Fibroblast of lung (primary cell): ENCODE results near the gene BIRC3.

ENCODE experiments used
- EZH2 ChIP-seq: IDR thresholded peaks from 2 replicates; pipeline ENCODE4 v1.5.1; 2012; ENCODE audit warnings: low read length, control low read depth, mild to moderate bottlenecking; ENCODE audit errors: missing control alignments
- TF ChIP-seq, protein P1 (sequence below), 2 donors: IDR thresholded peaks in 1 of 2; conservative IDR thresholded peaks in 1 of 2; 1 replicate in 1 of 2; 2 replicates in 1 of 2; pipeline ENCODE4 v1.5.1; 2011 to 2012; ENCODE audit warnings: low read length in 2 of 2, control low read depth in 1 of 2, inconsistent platforms in 1 of 2, low read depth in 1 of 2, mild to moderate bottlenecking in 1 of 2

GRCh38 chr11:102306817-102307726 is 10.2 kb upstream of the BIRC3 start:
- TF ChIP-seq, protein P1, sequence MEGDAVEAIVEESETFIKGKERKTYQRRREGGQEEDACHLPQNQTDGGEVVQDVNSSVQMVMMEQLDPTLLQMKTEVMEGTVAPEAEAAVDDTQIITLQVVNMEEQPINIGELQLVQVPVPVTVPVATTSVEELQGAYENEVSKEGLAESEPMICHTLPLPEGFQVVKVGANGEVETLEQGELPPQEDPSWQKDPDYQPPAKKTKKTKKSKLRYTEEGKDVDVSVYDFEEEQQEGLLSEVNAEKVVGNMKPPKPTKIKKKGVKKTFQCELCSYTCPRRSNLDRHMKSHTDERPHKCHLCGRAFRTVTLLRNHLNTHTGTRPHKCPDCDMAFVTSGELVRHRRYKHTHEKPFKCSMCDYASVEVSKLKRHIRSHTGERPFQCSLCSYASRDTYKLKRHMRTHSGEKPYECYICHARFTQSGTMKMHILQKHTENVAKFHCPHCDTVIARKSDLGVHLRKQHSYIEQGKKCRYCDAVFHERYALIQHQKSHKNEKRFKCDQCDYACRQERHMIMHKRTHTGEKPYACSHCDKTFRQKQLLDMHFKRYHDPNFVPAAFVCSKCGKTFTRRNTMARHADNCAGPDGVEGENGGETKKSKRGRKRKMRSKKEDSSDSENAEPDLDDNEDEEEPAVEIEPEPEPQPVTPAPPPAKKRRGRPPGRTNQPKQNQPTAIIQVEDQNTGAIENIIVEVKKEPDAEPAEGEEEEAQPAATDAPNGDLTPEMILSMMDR (conservative IDR thresholded peaks at IDR 0.05 in 1 of 2, IDR thresholded peaks at IDR 0.05 in 1 of 2; ENCODE audit: low read depth in 1 of 2, low read length in 2 of 2) = no peak
- no peak for TF ChIP-seq EZH2
